ENCODE measurements around the gene MEIOSIN. TPM values are rescaled to one million over a fixed set of nuclear protein-coding genes. Genes with fewer than 3 reads are reported as not detected.
A peak's percentile ranks its signal among the peaks of the same experiment; 100 is the strongest.

The MEIOSIN gene
- total and polyA plus RNA-seq, 2 of the 13 experiments (the other 11 are each of a cell fraction or from before 2014, with no cell fraction given): not detected

DNA sequence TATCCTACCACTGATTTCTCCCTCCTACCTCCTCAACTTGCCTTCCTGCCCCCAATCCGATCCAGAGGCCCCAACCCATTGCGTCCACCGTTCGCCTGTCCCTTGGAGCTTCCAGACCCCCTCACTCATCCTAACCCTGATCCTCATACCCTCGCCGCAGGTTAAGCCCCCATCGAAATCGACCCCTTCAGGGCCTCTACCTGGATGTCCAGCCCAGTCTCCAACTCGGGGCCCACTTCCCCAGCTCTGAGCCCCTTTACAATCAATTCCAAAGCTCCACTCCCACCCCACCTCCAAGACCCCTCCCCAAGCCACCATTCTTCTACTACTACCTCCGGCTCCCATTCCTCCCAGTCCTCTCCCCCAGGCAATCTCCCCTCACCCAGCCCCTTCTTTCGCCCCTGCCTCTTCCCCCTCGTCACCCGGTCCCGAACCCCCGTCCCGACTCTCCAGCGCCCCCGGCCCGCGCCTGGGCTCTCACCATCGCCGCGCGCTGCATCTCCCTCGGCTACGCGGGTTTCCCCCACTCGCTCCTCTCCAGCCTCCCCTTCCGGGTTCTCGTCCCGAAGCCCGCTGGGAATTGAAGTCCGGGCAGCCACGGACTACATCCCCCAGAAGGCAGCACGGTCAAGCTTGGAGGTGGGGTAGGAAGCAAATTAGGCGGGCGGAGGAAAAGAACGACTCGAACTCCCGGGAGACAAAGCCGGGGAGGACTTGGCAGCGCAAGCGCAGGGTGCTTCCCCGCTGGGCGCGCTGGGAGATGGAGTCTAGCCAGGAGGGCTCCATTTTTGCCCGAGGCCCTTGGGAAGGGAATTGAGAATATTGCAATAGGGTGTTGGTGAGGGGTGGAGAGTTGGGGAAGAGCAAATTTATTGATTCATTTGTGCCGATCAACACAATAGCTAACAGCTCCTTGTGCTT, 2.6 kb upstream of the MEIOSIN start, which contains the start of gene FBXO46 (continued):
- TF ChIP-seq AKAP8 (CRISPR knock-in tag; IDR thresholded peaks at IDR 0.05) (no peak), ZNF747 (CRISPR knock-in tag; IDR thresholded peaks at IDR 0.05; ENCODE audit: borderline replicate concordance) (no peak; the same call in 1 of the 2 replicates), HNF4A (CRISPR knock-in tag; IDR thresholded peaks at IDR 0.05) (peak; percentile 13; the same call in 1 of the 2 replicates)
- TF ChIP-seq, protein P1, sequence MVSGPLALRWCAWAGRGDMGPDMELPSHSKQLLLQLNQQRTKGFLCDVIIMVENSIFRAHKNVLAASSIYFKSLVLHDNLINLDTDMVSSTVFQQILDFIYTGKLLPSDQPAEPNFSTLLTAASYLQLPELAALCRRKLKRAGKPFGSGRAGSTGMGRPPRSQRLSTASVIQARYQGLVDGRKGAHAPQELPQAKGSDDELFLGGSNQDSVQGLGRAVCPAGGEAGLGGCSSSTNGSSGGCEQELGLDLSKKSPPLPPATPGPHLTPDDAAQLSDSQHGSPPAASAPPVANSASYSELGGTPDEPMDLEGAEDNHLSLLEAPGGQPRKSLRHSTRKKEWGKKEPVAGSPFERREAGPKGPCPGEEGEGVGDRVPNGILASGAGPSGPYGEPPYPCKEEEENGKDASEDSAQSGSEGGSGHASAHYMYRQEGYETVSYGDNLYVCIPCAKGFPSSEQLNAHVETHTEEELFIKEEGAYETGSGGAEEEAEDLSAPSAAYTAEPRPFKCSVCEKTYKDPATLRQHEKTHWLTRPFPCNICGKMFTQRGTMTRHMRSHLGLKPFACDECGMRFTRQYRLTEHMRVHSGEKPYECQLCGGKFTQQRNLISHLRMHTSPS (CRISPR knock-in tag; IDR thresholded peaks at IDR 0.05; ENCODE audit: low read depth): no peak

DNA sequence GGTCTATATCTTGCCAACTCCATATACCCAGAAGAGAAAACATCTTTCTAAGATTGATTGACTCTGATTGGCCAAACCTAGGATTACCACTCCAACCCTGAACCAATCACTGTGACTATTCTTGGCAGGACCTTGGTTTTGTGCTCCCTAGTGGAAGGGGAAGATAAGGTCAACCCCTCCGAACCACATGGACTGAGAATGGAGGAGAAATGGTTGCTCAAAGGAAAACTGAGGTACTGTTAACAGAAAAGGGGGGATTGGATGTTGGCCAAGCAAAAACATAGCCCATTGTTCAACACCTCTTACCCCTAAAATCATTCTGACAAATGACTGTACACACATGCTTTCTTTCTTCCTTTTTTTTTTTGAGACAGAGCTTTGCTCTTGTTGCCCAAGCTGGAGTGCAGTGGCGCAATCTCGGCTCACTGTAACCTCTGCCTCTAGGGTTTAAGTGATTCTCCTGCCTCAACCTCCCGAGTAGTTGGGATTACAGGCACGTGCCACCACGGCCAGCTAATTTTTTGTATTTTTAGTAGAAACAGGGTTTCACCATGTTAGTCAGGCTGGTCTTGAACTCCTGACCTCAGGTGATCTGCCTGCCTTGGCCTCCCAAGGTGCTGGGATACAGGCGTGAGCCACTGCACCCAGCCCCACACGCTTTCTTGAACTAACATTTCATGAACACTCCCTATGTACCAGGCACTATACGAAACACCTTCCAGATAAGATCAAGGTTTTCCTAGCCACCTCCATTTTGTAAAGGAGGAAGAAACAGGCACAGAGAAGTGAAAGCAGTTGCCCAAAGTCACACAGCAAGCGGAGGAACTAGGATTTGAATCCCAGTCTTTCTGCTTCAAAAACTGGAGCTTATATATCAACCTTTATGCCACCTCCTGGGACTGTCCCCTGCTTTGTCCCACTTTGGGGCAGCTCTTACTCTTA, 6.5 kb downstream of the MEIOSIN start:
- Histone ChIP-seq H2AFZ (ENCODE audit: low read length) (peak overlapping the region; percentile 90), H4K20me1 (ENCODE audit: insufficient read depth, low read length) (no peaks in the 10 kb centered on the region), H3K9ac (ENCODE audit: insufficient read depth, low read depth, low read length) (peak overlapping the region; percentile 12; the same call in 1 of the 2 replicates), H3K27ac (ENCODE audit: extremely low read length, insufficient read depth, low read length) (no peak overlapping the region), H3K4me1 (ENCODE audit: insufficient read depth, low read length) (peaks cover 59% of the 10 kb centered on the region), H3K27me3 (ENCODE audit: control insufficient read depth in 1 of 2, insufficient read depth in 2 of 2, low read length in 2 of 2) (peaks cover 0 to 5% of the 10 kb centered on the region in 2 experiments; a peak in 1 of 5 replicates), H3K79me2 (ENCODE audit: insufficient read depth, low read length) (no peaks in the 10 kb centered on the region), H3K4me2 (ENCODE audit: low read depth, low read length) (peak overlapping the region; percentile 29; the same call in 1 of the 2 replicates), H3K4me3 (replicated peaks in 1 of 3; ENCODE audit: insufficient read depth in 1 of 3, low read depth in 2 of 3, low read length in 3 of 3) (no peak overlapping the region; a peak in 1 of 6 replicates), H3K9me3 (ENCODE audit: low read length) (no peaks in the 10 kb centered on the region), H3K36me3 (replicated peaks in 1 of 2; ENCODE audit: control insufficient read depth in 1 of 2, insufficient read depth in 2 of 2, low read length in 2 of 2) (no peaks in the 10 kb centered on the region)
- BruUV-seq (replicated peaks): no TSS peak
- DNase-seq (ENCODE audit: low spot score): peak; percentile 34
- CTCF ChIA-PET (ENCODE audit: low intra/inter-chr PET ratio, low total read pairs): no interaction called here
- in situ Hi-C loops (cut with HindIII; ENCODE audit: extremely low pct_ligation_motif_present, low pct_unique_long_range_greater_than_20kb): no loop called here
- intact Hi-C loops (cut with micrococcal nuclease; ENCODE audit: unreplicated experiment): no loop called here
- FAIRE-seq: peak; percentile 39
- ATAC-seq: no peak
- POLR2A ChIA-PET: interaction anchor here (0.6 to 1.8 kb wide), 5 partner anchors 9 to 29 kb away, joined by 3 to 5 read pairs (median 4); partner anchors contain the start of genes FBXO46 and SIX5
- 38% methylated on average over 10 of the region's 10 CpGs for WGBS (ENCODE audit: low lambda C conversion rate)
- TF ChIP-seq ZNF431 (CRISPR knock-in tag; IDR thresholded peaks at IDR 0.05; ENCODE audit: borderline replicate concordance, low read depth): no peak
- no peak for TF ChIP-seq CENPX (CRISPR knock-in tag; IDR thresholded peaks at IDR 0.05)
- TF ChIP-seq AKAP8 (CRISPR knock-in tag; IDR thresholded peaks at IDR 0.05): no peak
- peak; percentile 62 for TF ChIP-seq NFYB (CRISPR knock-in tag; IDR thresholded peaks at IDR 0.05)
- no peak for TF ChIP-seq KDM5A (IDR thresholded peaks at IDR 0.05; ENCODE audit: borderline replicate concordance, low read length)
- TF ChIP-seq CBFB (CRISPR knock-in tag; IDR thresholded peaks at IDR 0.05): no peak
- no peak for TF ChIP-seq ZFP1 (CRISPR knock-in tag; IDR thresholded peaks at IDR 0.05)
- TF ChIP-seq, protein P2, sequence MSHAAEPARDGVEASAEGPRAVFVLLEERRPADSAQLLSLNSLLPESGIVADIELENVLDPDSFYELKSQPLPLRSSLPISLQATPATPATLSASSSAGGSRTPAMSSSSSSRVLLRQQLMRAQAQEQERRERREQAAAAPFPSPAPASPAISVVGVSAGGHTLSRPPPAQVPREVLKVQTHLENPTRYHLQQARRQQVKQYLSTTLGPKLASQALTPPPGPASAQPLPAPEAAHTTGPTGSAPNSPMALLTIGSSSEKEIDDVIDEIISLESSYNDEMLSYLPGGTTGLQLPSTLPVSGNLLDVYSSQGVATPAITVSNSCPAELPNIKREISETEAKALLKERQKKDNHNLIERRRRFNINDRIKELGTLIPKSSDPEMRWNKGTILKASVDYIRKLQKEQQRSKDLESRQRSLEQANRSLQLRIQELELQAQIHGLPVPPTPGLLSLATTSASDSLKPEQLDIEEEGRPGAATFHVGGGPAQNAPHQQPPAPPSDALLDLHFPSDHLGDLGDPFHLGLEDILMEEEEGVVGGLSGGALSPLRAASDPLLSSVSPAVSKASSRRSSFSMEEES (CRISPR knock-in tag; IDR thresholded peaks at IDR 0.05): no peak
- TF ChIP-seq MAFF (IDR thresholded peaks at IDR 0.05; ENCODE audit: low read depth, low read length): no peak
- TF ChIP-seq SRSF4 (IDR thresholded peaks at IDR 0.05; ENCODE audit: low read depth, low read length, poor library complexity, severe bottlenecking): no peak
- TF ChIP-seq SALL2 (CRISPR knock-in tag; IDR thresholded peaks at IDR 0.05): no peak
- TF ChIP-seq BHLHE40 (IDR thresholded peaks at IDR 0.05; ENCODE audit: low read length): no peak
- TF ChIP-seq ZNF335 (CRISPR knock-in tag; IDR thresholded peaks at IDR 0.05): no peak

Measured in HepG2 (cell line).